Neural crest cell (in vitro differentiated cells): ENCODE measurements around the gene PARL. TPM values are rescaled to one million over a fixed set of nuclear protein-coding genes. Genes with fewer than 3 reads are reported as not detected.

Source experiments
- DNase-seq: peaks from one replicate; pipeline ENCODE4 v3.0.0; 2021; ENCODE audit warnings: low read depth, mixed read lengths, low spot score
- H3K27ac Mint-ChIP-seq: one replicate; pipeline ENCODE4 v1.8.0; 2021; ENCODE audit warnings: mild to moderate bottlenecking, mixed read lengths; ENCODE audit not compliant: unreplicated experiment
- H3K27me3 Mint-ChIP-seq: 2 replicates; pipeline ENCODE4 v1.8.0; 2021; ENCODE audit warnings: low read depth, mild to moderate bottlenecking, mixed read lengths
- H3K36me3 Mint-ChIP-seq: 2 replicates; pipeline ENCODE4 v1.8.0; 2021; ENCODE audit warnings: low read depth, mild to moderate bottlenecking, mixed read lengths
- H3K4me1 Mint-ChIP-seq: 2 replicates; pipeline ENCODE4 v1.8.0; 2021; ENCODE audit warnings: mixed read lengths
- H3K4me3 Mint-ChIP-seq: one replicate; pipeline ENCODE4 v1.8.0; 2021; ENCODE audit warnings: mild to moderate bottlenecking, mixed read lengths
- H3K9me3 Mint-ChIP-seq: 2 replicates; pipeline ENCODE4 v1.8.0; 2021; ENCODE audit warnings: mixed read lengths
- CTCF ChIP-seq: fragments of 200-600 bp; sonication (generic); conservative IDR thresholded peaks from 2 replicates; pipeline ENCODE4 v1.5.0; 2021; ENCODE audit warnings: antibody characterized with exemption, mild to moderate bottlenecking
- total RNA-seq: library from RNA; stranded (reverse); gene quantifications from 2 replicates; pipeline ENCODE4 v1.2.1, GENCODE V29; 2021

PARL gene
- total RNA-seq, 1 donor from 2014 or later: 70.4 TPM

DNA sequence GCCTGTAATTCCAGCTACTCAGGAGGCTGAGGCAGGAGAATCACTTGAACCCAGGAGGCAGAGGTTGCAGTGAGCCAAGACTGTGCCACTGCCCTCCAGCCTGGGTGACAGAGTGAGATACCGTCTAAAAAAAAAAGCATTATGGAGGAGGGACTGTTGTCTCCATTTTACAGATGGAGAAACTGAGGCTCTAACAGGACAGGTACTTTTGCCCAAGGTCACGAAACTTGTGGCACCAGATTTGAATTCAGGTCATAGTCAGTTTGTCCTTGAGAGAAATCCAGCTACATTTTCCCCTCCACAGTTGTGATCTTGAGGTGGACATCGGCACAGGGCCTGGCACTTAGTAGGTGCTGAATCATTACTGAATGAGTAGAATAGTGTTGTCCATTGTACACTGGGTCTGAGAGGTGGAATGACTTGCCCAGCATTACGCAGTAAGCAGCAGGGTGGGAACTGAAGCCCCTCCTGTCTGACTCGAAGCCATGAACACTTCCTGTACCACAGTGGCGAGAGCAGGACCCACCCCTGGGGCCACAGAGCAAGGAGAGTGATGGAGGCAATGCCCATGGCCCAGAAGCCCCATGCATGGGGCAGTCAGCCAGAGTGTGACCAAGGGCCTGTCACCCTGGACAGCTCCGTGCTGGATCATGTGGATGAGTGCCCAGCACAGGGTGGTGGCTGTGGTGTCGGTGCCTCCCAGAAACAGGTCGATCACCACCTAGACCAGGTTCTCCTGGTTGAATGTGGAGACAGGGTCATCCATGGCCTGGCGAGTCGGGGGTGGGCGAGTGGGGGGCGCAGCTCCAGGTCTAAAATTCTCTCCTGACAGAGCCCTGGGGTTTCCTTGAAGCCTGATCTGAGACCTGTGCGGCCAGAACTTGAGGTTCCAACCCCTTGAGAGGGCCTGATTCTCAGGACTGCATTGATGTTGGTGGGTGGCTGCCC, 20.4 kb upstream of the PARL start:
- H3K9me3 Mint-ChIP-seq: no peaks in the 10 kb centered on the region
- no peaks in the 10 kb centered on the region for H3K36me3 Mint-ChIP-seq
- peaks cover 13% of the 10 kb centered on the region for H3K27me3 Mint-ChIP-seq
- no peak overlapping the region for H3K27ac Mint-ChIP-seq
- H3K4me3 Mint-ChIP-seq: no peak overlapping the region
- no peak for TF ChIP-seq CTCF
- no peak for DNase-seq
- H3K4me1 Mint-ChIP-seq: no peaks in the 10 kb centered on the region

- Mint-ChIP-seq H3K4me3 (no peak overlapping the region), H3K27me3 (peaks cover 46% of the 10 kb centered on the region), H3K27ac (no peak overlapping the region), H3K36me3 (no peaks in the 10 kb centered on the region), H3K9me3 (no peaks in the 10 kb centered on the region), H3K4me1 (no peaks in the 10 kb centered on the region)
- DNase-seq: no peak
- no peak for TF ChIP-seq CTCF
These were observed 13.3 kb upstream of the PARL start for GRCh38 chr3:183898028-183898431.

GRCh38 chr3:183897606-183898005, 12.9 kb upstream of the PARL start:
- no peaks in the 10 kb centered on the region for H3K36me3 Mint-ChIP-seq
- no peaks in the 10 kb centered on the region for H3K9me3 Mint-ChIP-seq
- no peak overlapping the region for H3K27ac Mint-ChIP-seq
- no peak for DNase-seq
- no peak overlapping the region for H3K4me3 Mint-ChIP-seq
- TF ChIP-seq CTCF: no peak
- H3K4me1 Mint-ChIP-seq: no peaks in the 10 kb centered on the region
- peaks cover 50% of the 10 kb centered on the region for H3K27me3 Mint-ChIP-seq

- no peak overlapping the region for H3K27ac Mint-ChIP-seq
- DNase-seq: no peak
- no peak for TF ChIP-seq CTCF
- H3K9me3 Mint-ChIP-seq: no peaks in the 10 kb centered on the region
- H3K4me3 Mint-ChIP-seq: no peak overlapping the region
- no peaks in the 10 kb centered on the region for H3K4me1 Mint-ChIP-seq
- H3K27me3 Mint-ChIP-seq: peaks cover 50% of the 10 kb centered on the region
- no peaks in the 10 kb centered on the region for H3K36me3 Mint-ChIP-seq
These were observed 11.9 kb upstream of the PARL start for GRCh38 chr3:183896610-183897009.

DNA sequence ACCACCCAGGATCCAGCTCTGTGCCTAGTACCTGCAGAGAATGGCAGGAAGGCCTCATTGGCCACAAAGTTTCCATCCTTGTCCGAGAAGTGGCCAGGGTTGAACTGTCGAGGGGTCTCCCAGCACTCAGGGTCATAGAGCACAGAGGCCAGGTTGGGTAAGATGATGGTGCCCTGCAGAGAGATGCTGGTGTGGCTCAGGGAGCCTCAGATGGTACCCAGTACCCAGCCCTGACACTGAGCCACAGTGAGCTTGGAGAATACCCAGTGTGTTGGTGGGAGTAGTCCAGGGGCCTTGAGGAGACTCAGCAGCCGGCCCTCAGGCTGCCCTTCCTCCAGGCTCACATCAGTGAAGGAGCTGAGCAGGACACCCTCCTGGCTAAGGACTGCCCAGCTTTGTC, 11.5 kb upstream of the PARL start:
- no peaks in the 10 kb centered on the region for H3K9me3 Mint-ChIP-seq
- no peaks in the 10 kb centered on the region for H3K36me3 Mint-ChIP-seq
- H3K27me3 Mint-ChIP-seq: peaks cover 46% of the 10 kb centered on the region
- DNase-seq: no peak
- H3K27ac Mint-ChIP-seq: no peak overlapping the region
- no peaks in the 10 kb centered on the region for H3K4me1 Mint-ChIP-seq
- H3K4me3 Mint-ChIP-seq: no peak overlapping the region
- no peak for TF ChIP-seq CTCF
